HG03342 (cell line): ENCODE results near the gene COL5A2.

Experiments used
- ATAC-seq: cut with Tn5 transposase; IDR thresholded peaks from one replicate; pipeline ENCODE4 v1.9.1; 2021; ENCODE audit warnings: mild to moderate bottlenecking, moderate library complexity; ENCODE audit not compliant: unreplicated experiment

Gene COL5A2

GRCh38 chr2:189109921-189110397 lies 69.6 kb downstream of the COL5A2 start:
- peak; percentile 92 for ATAC-seq

- ATAC-seq, result no peak
Measured at GRCh38 chr2:189104934-189105333, 74.6 kb downstream of the COL5A2 start.

- no peak for ATAC-seq
Measured at GRCh38 chr2:189102735-189103134, 76.8 kb downstream of the COL5A2 start.

- ATAC-seq, result no peak
Measured at GRCh38 chr2:189097934-189098333, 81.6 kb downstream of the COL5A2 start.

- no peak for ATAC-seq
Measured at GRCh38 chr2:189096769-189097447, 82.7 kb downstream of the COL5A2 start.

GRCh38 chr2:189095101-189095500 lies 84.5 kb downstream of the COL5A2 start:
- no peak for ATAC-seq

GRCh38 chr2:189092936-189093335 lies 86.6 kb downstream of the COL5A2 start:
- ATAC-seq, result no peak

- ATAC-seq, result no peak
Measured at GRCh38 chr2:189091253-189091652, 88.3 kb downstream of the COL5A2 start.

- ATAC-seq, result no peak
Measured at GRCh38 chr2:189088591-189089205, 90.9 kb downstream of the COL5A2 start.

- ATAC-seq, result no peak
Measured at GRCh38 chr2:189086710-189087109, 92.9 kb downstream of the COL5A2 start.

- no peak for ATAC-seq
Measured at GRCh38 chr2:189086250-189086649, 93.3 kb downstream of the COL5A2 start.

- no peak for ATAC-seq
Measured at GRCh38 chr2:189083606-189084005, 96.0 kb downstream of the COL5A2 start.

GRCh38 chr2:189083106-189083505 lies 96.5 kb downstream of the COL5A2 start:
- no peak for ATAC-seq

- ATAC-seq, result no peak
Measured at GRCh38 chr2:189082376-189082975, 97.1 kb downstream of the COL5A2 start.

GRCh38 chr2:189076572-189076971 lies 103.0 kb downstream of the COL5A2 start:
- ATAC-seq, result no peak

GRCh38 chr2:189076120-189076519 lies 103.4 kb downstream of the COL5A2 start:
- no peak for ATAC-seq

- ATAC-seq, result no peak
Measured at GRCh38 chr2:189074506-189074905, 105.1 kb downstream of the COL5A2 start.

- ATAC-seq, result no peak
Measured at GRCh38 chr2:189072036-189072435, 107.5 kb downstream of the COL5A2 start.

- no peak for ATAC-seq
Measured at GRCh38 chr2:189069855-189070619, 109.5 kb downstream of the COL5A2 start.

GRCh38 chr2:189066037-189066436 lies 113.5 kb downstream of the COL5A2 start:
- no peak for ATAC-seq

- ATAC-seq, result no peak
Measured at GRCh38 chr2:189060096-189060642, 119.4 kb downstream of the COL5A2 start.
